Stimulated activated effector memory CD8-positive, alpha-beta T cell treated with anti-CD3 and anti-CD28 coated beads, Interleukin-12 subunit alpha, Interleukin-12 subunit beta, amount 100 ng/mL, for 72 hours (primary cell): ENCODE data around the gene CTTNBP2.

Source experiments
- ATAC-seq: fragments of 150-1000 bp; cut with Tn5 transposase; 2 replicates; pipeline ENCODE4 v1.10.0; 2021
- DNase-seq, 2 donors: peaks; one replicate each; pipeline ENCODE4 v3.0.0; 2021 to 2022; ENCODE audit warnings: low spot score in 2 of 2
- H3K27ac Mint-ChIP-seq: one replicate; pipeline ENCODE4 v1.8.0; 2022; ENCODE audit warnings: mild to moderate bottlenecking, mixed read lengths
- H3K36me3 Mint-ChIP-seq: one replicate; pipeline ENCODE4 v1.8.0; 2022; ENCODE audit warnings: mild to moderate bottlenecking, mixed read lengths
- H3K4me1 Mint-ChIP-seq: one replicate; pipeline ENCODE4 v1.8.0; 2022; ENCODE audit warnings: mixed read lengths
- H3K4me3 Mint-ChIP-seq: one replicate; pipeline ENCODE4 v1.8.0; 2022; ENCODE audit warnings: mild to moderate bottlenecking, mixed read lengths
- H3K9me3 Mint-ChIP-seq: one replicate; pipeline ENCODE4 v1.8.0; 2022; ENCODE audit warnings: mixed read lengths

Gene CTTNBP2

GRCh38 chr7:117664047-117664446, 209.2 kb downstream of the CTTNBP2 start:
- peaks cover 4% of the 10 kb centered on the region for H3K9me3 Mint-ChIP-seq
- ATAC-seq (no peak), DNase-seq (no peak)
- H3K36me3 Mint-ChIP-seq = no peaks in the 10 kb centered on the region
- no peak overlapping the region for H3K27ac Mint-ChIP-seq
- no peak overlapping the region for H3K4me3 Mint-ChIP-seq
- H3K4me1 Mint-ChIP-seq = no peaks in the 10 kb centered on the region

DNA sequence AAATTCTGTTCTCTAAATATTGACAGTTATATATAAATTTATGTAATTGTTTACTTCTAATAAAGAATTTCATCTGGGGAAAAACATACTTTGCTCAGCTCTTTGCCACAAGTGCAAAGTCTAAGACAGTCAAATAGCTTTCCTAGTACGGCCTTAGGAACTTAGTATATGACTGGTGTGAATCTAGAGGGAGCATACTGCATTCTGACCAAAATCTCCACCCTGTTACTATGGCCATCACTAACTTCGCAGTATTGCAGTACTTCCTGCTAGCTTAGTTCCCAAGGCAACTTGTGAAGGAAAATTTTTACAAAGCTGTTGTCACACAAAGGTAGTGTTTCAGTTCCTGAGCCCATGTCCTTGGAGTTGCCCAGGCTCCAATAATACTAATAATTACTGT, 211.9 kb downstream of the CTTNBP2 start:
- no peak overlapping the region for H3K4me3 Mint-ChIP-seq
- H3K36me3 Mint-ChIP-seq = no peaks in the 10 kb centered on the region
- H3K9me3 Mint-ChIP-seq = peaks cover 8% of the 10 kb centered on the region
- ATAC-seq = no peak
- DNase-seq = no peak
- H3K4me1 Mint-ChIP-seq = no peaks in the 10 kb centered on the region
- no peak overlapping the region for H3K27ac Mint-ChIP-seq
